ENCODE results near the gene TSPAN2. TPM values are rescaled to one million over a fixed set of nuclear protein-coding genes. Genes with fewer than 3 reads are reported as not detected.

Gene TSPAN2
- polyA plus RNA-seq, 1 of the 3 experiments (the other 2 are of a cell fraction) = 0.23 TPM

GRCh38 chr1:115086176-115086830, 3.0 kb downstream of the TSPAN2 start:
- Histone ChIP-seq H3K36me3 (replicated peaks in 1 of 2; ENCODE audit: control insufficient read depth in 1 of 2, insufficient read depth in 2 of 2, low read length in 1 of 2) (no peaks in the 10 kb centered on the region), H3K27ac (ENCODE audit: low read depth in 2 of 2, low read length in 1 of 2) (no peak overlapping the region), H3K27me3 (ENCODE audit: insufficient read depth) (no peaks in the 10 kb centered on the region), H4K20me1 (ENCODE audit: insufficient read depth) (no peaks in the 10 kb centered on the region), H3K9ac (no peak overlapping the region), H3K4me2 (no peak overlapping the region), H3F3A (replicated peaks; ENCODE audit: insufficient read depth) (no peaks in the 10 kb centered on the region), H3K9me3 (no peaks in the 10 kb centered on the region), H3K9me2 (no peaks in the 10 kb centered on the region), H3K4me1 (ENCODE audit: control insufficient read depth in 1 of 2, insufficient read depth in 2 of 2, low read depth in 1 of 2, low read length in 1 of 2) (peaks cover 7 to 24% of the 10 kb centered on the region in 2 experiments; a peak in 3 of 4 replicates), H2AFZ (ENCODE audit: low read depth) (no peak overlapping the region), H3K79me2 (ENCODE audit: insufficient read depth) (no peaks in the 10 kb centered on the region), H3K4me3 (ENCODE audit: low read depth in 2 of 2, low read length in 1 of 2) (no peak overlapping the region)
- WGBS (ENCODE audit: low lambda C conversion rate) = 85% methylated on average over 9 of the region's 9 CpGs
- TF ChIP-seq GATA2 (CRISPR knock-in tag; IDR thresholded peaks at IDR 0.05) (no peak), JUND (IDR thresholded peaks at IDR 0.05) (no peak), TEAD4 (IDR thresholded peaks at IDR 0.05; ENCODE audit: borderline replicate concordance, insufficient read depth) (no peak), GABPA (IDR thresholded peaks at IDR 0.05; ENCODE audit: low read depth) (no peak), RCOR1 (IDR thresholded peaks at IDR 0.05; ENCODE audit: low read length) (no peak), MEF2A (IDR thresholded peaks at IDR 0.05; ENCODE audit: borderline replicate concordance, low read depth) (no peak), CHD2 (IDR thresholded peaks at IDR 0.05; ENCODE audit: low read length, partially characterized antibody) (no peak)
- TF ChIP-seq, protein P1, sequence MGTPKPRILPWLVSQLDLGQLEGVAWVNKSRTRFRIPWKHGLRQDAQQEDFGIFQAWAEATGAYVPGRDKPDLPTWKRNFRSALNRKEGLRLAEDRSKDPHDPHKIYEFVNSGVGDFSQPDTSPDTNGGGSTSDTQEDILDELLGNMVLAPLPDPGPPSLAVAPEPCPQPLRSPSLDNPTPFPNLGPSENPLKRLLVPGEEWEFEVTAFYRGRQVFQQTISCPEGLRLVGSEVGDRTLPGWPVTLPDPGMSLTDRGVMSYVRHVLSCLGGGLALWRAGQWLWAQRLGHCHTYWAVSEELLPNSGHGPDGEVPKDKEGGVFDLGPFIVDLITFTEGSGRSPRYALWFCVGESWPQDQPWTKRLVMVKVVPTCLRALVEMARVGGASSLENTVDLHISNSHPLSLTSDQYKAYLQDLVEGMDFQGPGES (IDR thresholded peaks at IDR 0.05; ENCODE audit: low read depth, low read length) = no peak
- TF ChIP-seq, protein P2, sequence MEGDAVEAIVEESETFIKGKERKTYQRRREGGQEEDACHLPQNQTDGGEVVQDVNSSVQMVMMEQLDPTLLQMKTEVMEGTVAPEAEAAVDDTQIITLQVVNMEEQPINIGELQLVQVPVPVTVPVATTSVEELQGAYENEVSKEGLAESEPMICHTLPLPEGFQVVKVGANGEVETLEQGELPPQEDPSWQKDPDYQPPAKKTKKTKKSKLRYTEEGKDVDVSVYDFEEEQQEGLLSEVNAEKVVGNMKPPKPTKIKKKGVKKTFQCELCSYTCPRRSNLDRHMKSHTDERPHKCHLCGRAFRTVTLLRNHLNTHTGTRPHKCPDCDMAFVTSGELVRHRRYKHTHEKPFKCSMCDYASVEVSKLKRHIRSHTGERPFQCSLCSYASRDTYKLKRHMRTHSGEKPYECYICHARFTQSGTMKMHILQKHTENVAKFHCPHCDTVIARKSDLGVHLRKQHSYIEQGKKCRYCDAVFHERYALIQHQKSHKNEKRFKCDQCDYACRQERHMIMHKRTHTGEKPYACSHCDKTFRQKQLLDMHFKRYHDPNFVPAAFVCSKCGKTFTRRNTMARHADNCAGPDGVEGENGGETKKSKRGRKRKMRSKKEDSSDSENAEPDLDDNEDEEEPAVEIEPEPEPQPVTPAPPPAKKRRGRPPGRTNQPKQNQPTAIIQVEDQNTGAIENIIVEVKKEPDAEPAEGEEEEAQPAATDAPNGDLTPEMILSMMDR (IDR thresholded peaks at IDR 0.05) = no peak
- ChIA-PET POLR2A (no interaction called here), CTCF (interaction anchor here (3.8 to 7.0 kb wide), 2 partner anchors 26 to 34 kb away, joined by 15 to 46 read pairs; no protein-coding TSS in a partner anchor)
- no peak for DNase-seq

- peak in 1 of 2 experiments; percentile 64; a peak in 2 of 4 replicates for TF ChIP-seq EP300 (IDR thresholded peaks at IDR 0.05; ENCODE audit: borderline replicate concordance in 1 of 2, low read depth in 1 of 2, low read length in 1 of 2)
- TF ChIP-seq RAD21 (IDR thresholded peaks at IDR 0.05; ENCODE audit: low read length) = 0 out of 2 replicates have a peak, but pooled peaks have one; percentile 3
- peak; percentile 81 for TF ChIP-seq GATA2 (CRISPR knock-in tag; IDR thresholded peaks at IDR 0.05)
- TF ChIP-seq FOXM1 (IDR thresholded peaks at IDR 0.05; ENCODE audit: low read depth) = no peak
- TF ChIP-seq FOSL2 (IDR thresholded peaks at IDR 0.05; ENCODE audit: borderline replicate concordance, low read depth) = no peak
- CTCF ChIA-PET = interaction anchor here (1.0 to 7.0 kb wide), 5 partner anchors 27 to 384 kb away, joined by 3 to 46 read pairs (median 6); no protein-coding TSS in a partner anchor
- Histone ChIP-seq H2AFZ (ENCODE audit: low read depth) (no peak overlapping the region), H3K79me2 (ENCODE audit: insufficient read depth) (no peaks in the 10 kb centered on the region), H3K27me3 (ENCODE audit: insufficient read depth) (no peaks in the 10 kb centered on the region), H4K20me1 (ENCODE audit: insufficient read depth) (no peaks in the 10 kb centered on the region), H3K27ac (ENCODE audit: low read depth in 2 of 2, low read length in 1 of 2) (peak overlapping the region in 1 of 2 experiments; percentile 67; a peak in 2 of 4 replicates), H3K4me3 (ENCODE audit: low read depth in 2 of 2, low read length in 1 of 2) (no peak overlapping the region), H3K36me3 (replicated peaks in 1 of 2; ENCODE audit: control insufficient read depth in 1 of 2, insufficient read depth in 2 of 2, low read length in 1 of 2) (no peaks in the 10 kb centered on the region), H3K4me1 (ENCODE audit: control insufficient read depth in 1 of 2, insufficient read depth in 2 of 2, low read depth in 1 of 2, low read length in 1 of 2) (peaks cover 4 to 21% of the 10 kb centered on the region in 2 experiments; a peak in 3 of 4 replicates), H3K4me2 (no peak overlapping the region), H3K9me3 (no peaks in the 10 kb centered on the region), H3F3A (replicated peaks; ENCODE audit: insufficient read depth) (no peaks in the 10 kb centered on the region), H3K9me2 (no peaks in the 10 kb centered on the region), H3K9ac (no peak overlapping the region)
- peak; percentile 56 for DNase-seq
- 77% methylated on average over 7 of the region's 9 CpGs for WGBS (ENCODE audit: low lambda C conversion rate)
- POLR2A ChIA-PET = no interaction called here
These were observed 4.3 kb downstream of the TSPAN2 start for GRCh38 chr1:115084902-115085511.
